GM19452 (cell line): ENCODE measurements around the gene NPFFR1.

Experiments
- ATAC-seq: cut with Tn5 transposase; IDR thresholded peaks from one replicate; pipeline ENCODE4 v1.9.1; 2021; ENCODE audit not compliant: unreplicated experiment

The NPFFR1 gene

GRCh38 chr10:70315815-70316214 is 32.0 kb upstream of the NPFFR1 start:
- ATAC-seq, result no peak

- no peak for ATAC-seq
Observed at GRCh38 chr10:70315276-70315675, 31.5 kb upstream of the NPFFR1 start.

GRCh38 chr10:70312972-70313371 is 29.2 kb upstream of the NPFFR1 start:
- ATAC-seq, result no peak

GRCh38 chr10:70312249-70312648 is 28.4 kb upstream of the NPFFR1 start:
- ATAC-seq, result no peak

- no peak for ATAC-seq
Observed at GRCh38 chr10:70311698-70312097, 27.9 kb upstream of the NPFFR1 start.

- no peak for ATAC-seq
Observed at GRCh38 chr10:70309661-70310060, 25.9 kb upstream of the NPFFR1 start.

- ATAC-seq, result no peak
Observed at GRCh38 chr10:70308121-70309060, 24.6 kb upstream of the NPFFR1 start.

GRCh38 chr10:70306886-70307520 is 23.2 kb upstream of the NPFFR1 start:
- no peak for ATAC-seq

GRCh38 chr10:70306181-70306705 is 22.4 kb upstream of the NPFFR1 start:
- no peak for ATAC-seq

GRCh38 chr10:70303730-70304129 is 19.9 kb upstream of the NPFFR1 start:
- ATAC-seq, result no peak

GRCh38 chr10:70302292-70302691 is 18.5 kb upstream of the NPFFR1 start:
- no peak for ATAC-seq

GRCh38 chr10:70300908-70301597 is 17.2 kb upstream of the NPFFR1 start:
- ATAC-seq, result no peak

- ATAC-seq, result no peak
Observed at GRCh38 chr10:70300461-70300860, 16.7 kb upstream of the NPFFR1 start.

- ATAC-seq, result no peak
Observed at GRCh38 chr10:70299876-70300275, 16.1 kb upstream of the NPFFR1 start.

GRCh38 chr10:70298393-70298792 is 14.6 kb upstream of the NPFFR1 start:
- ATAC-seq, result no peak

GRCh38 chr10:70297224-70297623 is 13.4 kb upstream of the NPFFR1 start:
- ATAC-seq, result no peak

- no peak for ATAC-seq
Observed at GRCh38 chr10:70296406-70296899, 12.6 kb upstream of the NPFFR1 start.

GRCh38 chr10:70295926-70296325 is 12.1 kb upstream of the NPFFR1 start:
- ATAC-seq, result no peak

GRCh38 chr10:70295321-70295720 is 11.5 kb upstream of the NPFFR1 start:
- ATAC-seq, result no peak

- ATAC-seq, result peak; percentile 93
Observed at GRCh38 chr10:70293169-70293843, 9.5 kb upstream of the NPFFR1 start.

GRCh38 chr10:70292004-70292403 is 8.2 kb upstream of the NPFFR1 start:
- no peak for ATAC-seq
